Kidney epithelial cell (primary cell): ENCODE results near the gene FAM111A. TPM values are rescaled to one million over a fixed set of nuclear protein-coding genes. Genes with fewer than 3 reads are reported as not detected.

Source experiments
- DNase-seq: peaks from one replicate; pipeline ENCODE4 v3.0.0-alpha.2; 2010; ENCODE audit warnings: low read depth
- H3K27me3 ChIP-seq: 2 replicates; pipeline ENCODE4 v1.6.0; 2011; ENCODE audit warnings: low read length; ENCODE audit not compliant: control insufficient read depth, insufficient read depth
- H3K36me3 ChIP-seq: 2 replicates; pipeline ENCODE4 v1.5.1; 2011; ENCODE audit warnings: low read length; ENCODE audit not compliant: control insufficient read depth, insufficient read depth
- H3K4me3 ChIP-seq: 2 replicates; pipeline ENCODE4 v1.5.1; 2011; ENCODE audit warnings: low read depth, mild to moderate bottlenecking, control low read depth, low read length
- total RNA-seq: library from RNA; depleted of rRNA; stranded (reverse); fragments of >200 nt; gene quantifications from 2 replicates; pipeline ENCODE4 v1.2.3, GENCODE V29; 2015
- TF ChIP-seq, protein P1 (sequence below): IDR thresholded peaks from 2 replicates; pipeline ENCODE4 v1.5.1; 2011; ENCODE audit warnings: mild to moderate bottlenecking, moderate library complexity, low read length, control low read depth, inconsistent platforms; ENCODE audit not compliant: insufficient read depth, poor library complexity, severe bottlenecking

The FAM111A gene
- total RNA-seq, 1 donor from 2014 or later, result 27.2 TPM

DNA sequence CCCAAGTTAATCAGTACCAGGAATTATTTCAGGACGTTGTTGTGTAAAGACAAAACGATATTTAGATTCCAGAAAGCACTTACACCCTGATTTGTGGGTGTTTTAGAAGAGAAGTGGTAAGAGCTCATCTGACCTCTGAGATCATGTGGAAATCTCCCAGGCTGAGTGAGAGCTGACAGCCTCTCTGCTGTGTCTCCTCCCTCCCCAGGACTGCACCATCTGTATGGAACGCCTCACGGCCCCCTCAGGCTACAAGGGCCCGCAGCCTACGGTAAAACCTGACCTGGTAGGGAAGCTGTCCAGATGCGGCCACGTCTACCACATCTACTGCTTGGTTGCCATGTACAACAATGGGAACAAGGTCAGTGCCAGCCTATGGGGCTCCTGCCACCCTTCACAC, 49.2 kb downstream of the FAM111A start:
- Histone ChIP-seq H3K36me3 (no peaks in the 10 kb centered on the region), H3K27me3 (no peaks in the 10 kb centered on the region), H3K4me3 (no peak overlapping the region)
- no peak for DNase-seq
- TF ChIP-seq, protein P1, sequence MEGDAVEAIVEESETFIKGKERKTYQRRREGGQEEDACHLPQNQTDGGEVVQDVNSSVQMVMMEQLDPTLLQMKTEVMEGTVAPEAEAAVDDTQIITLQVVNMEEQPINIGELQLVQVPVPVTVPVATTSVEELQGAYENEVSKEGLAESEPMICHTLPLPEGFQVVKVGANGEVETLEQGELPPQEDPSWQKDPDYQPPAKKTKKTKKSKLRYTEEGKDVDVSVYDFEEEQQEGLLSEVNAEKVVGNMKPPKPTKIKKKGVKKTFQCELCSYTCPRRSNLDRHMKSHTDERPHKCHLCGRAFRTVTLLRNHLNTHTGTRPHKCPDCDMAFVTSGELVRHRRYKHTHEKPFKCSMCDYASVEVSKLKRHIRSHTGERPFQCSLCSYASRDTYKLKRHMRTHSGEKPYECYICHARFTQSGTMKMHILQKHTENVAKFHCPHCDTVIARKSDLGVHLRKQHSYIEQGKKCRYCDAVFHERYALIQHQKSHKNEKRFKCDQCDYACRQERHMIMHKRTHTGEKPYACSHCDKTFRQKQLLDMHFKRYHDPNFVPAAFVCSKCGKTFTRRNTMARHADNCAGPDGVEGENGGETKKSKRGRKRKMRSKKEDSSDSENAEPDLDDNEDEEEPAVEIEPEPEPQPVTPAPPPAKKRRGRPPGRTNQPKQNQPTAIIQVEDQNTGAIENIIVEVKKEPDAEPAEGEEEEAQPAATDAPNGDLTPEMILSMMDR, result no peak

GRCh38 chr11:59192446-59193020, 49.9 kb downstream of the FAM111A start:
- no peaks in the 10 kb centered on the region for H3K36me3 ChIP-seq
- H3K27me3 ChIP-seq, result no peaks in the 10 kb centered on the region
- DNase-seq, result no peak
- TF ChIP-seq, protein P1, result no peak
- no peak overlapping the region for H3K4me3 ChIP-seq

DNA sequence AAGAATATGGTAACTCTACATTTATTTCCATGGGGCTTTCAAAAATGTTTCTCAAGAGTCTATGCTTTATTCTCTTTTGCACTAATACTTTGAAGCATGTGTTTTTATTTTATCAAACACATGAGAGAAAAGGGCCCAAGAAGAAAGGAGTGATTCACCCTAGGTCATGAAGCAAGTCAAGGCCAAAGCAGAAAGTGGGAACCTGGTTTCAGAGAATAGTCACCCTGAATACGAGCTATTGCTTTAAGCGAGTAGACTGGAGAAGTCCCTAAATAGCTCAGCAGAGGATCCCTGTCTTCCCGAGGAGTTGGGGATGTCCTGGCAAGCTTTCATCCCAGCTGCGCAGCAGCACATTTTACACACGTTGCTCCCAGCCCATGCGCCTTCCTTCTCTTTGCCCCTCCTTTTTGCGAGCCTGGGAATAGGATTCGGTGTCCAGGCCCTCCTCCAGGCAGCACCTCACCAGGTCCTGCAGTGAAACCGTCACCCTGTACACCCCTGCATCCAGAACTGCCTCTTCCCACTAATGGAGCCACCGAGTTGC, 51.0 kb downstream of the FAM111A start:
- no peaks in the 10 kb centered on the region for H3K27me3 ChIP-seq
- TF ChIP-seq, protein P1, result no peak
- H3K4me3 ChIP-seq, result no peak overlapping the region
- DNase-seq, result no peak
- no peaks in the 10 kb centered on the region for H3K36me3 ChIP-seq

GRCh38 chr11:59195586-59195985, 52.9 kb downstream of the FAM111A start:
- DNase-seq, result no peak
- Histone ChIP-seq H3K27me3 (no peaks in the 10 kb centered on the region), H3K4me3 (no peak overlapping the region), H3K36me3 (no peaks in the 10 kb centered on the region)
- TF ChIP-seq, protein P1, result no peak

- TF ChIP-seq, protein P1, result no peak
- Histone ChIP-seq H3K36me3 (no peaks in the 10 kb centered on the region), H3K4me3 (no peak overlapping the region), H3K27me3 (no peaks in the 10 kb centered on the region)
- no peak for DNase-seq
These were observed 54.1 kb downstream of the FAM111A start for GRCh38 chr11:59196777-59197176.

GRCh38 chr11:59197991-59198390, 55.3 kb downstream of the FAM111A start:
- H3K4me3 ChIP-seq, result no peak overlapping the region
- H3K36me3 ChIP-seq, result no peaks in the 10 kb centered on the region
- H3K27me3 ChIP-seq, result no peaks in the 10 kb centered on the region
- TF ChIP-seq, protein P1, result no peak
- DNase-seq, result no peak
